ENCODE data around the gene MCF2L2.
"Not testable (repeated sequence)": the region's sequence is repeated elsewhere in the genome, so short reads cannot be mapped to it uniquely, and the experiment has no call there.

Gene MCF2L2

GRCh38 chr3:183208260-183208659, 220.2 kb downstream of the MCF2L2 start:
- peak in 1 of 2 donors; percentile 20 for DNase-seq (ENCODE audit: low read depth in 2 of 2)

GRCh38 chr3:183203670-183204069, 224.7 kb downstream of the MCF2L2 start:
- DNase-seq (ENCODE audit: low read depth in 2 of 2), result no peak

- no peak for DNase-seq (ENCODE audit: low read depth in 2 of 2)
These were observed 226.3 kb downstream of the MCF2L2 start for GRCh38 chr3:183202004-183202722.

GRCh38 chr3:183198939-183199338, 229.5 kb downstream of the MCF2L2 start:
- DNase-seq (ENCODE audit: low read depth in 2 of 2), result no peak

GRCh38 chr3:183197734-183198133, 230.7 kb downstream of the MCF2L2 start:
- DNase-seq (ENCODE audit: low read depth in 2 of 2), result no peak

GRCh38 chr3:183195266-183195665, 233.2 kb downstream of the MCF2L2 start:
- no peak for DNase-seq (ENCODE audit: low read depth in 2 of 2)

GRCh38 chr3:183193762-183194689, 234.4 kb downstream of the MCF2L2 start:
- DNase-seq (ENCODE audit: low read depth in 2 of 2), result no peak

GRCh38 chr3:183192650-183193300, 235.6 kb downstream of the MCF2L2 start:
- DNase-seq (ENCODE audit: low read depth in 2 of 2), result no peak

- no peak for DNase-seq (ENCODE audit: low read depth in 2 of 2)
These were observed 238.8 kb downstream of the MCF2L2 start for GRCh38 chr3:183189641-183190040.

- DNase-seq (ENCODE audit: low read depth in 2 of 2), result no peak
These were observed 239.4 kb downstream of the MCF2L2 start for GRCh38 chr3:183188895-183189462.

- DNase-seq (ENCODE audit: low read depth in 2 of 2), result no peak
These were observed 242.7 kb downstream of the MCF2L2 start for GRCh38 chr3:183185696-183186095.

- no peak for DNase-seq (ENCODE audit: low read depth in 2 of 2)
These were observed 245.4 kb downstream of the MCF2L2 start for GRCh38 chr3:183182732-183183610.

- no peak for DNase-seq (ENCODE audit: low read depth in 2 of 2)
These were observed 246.3 kb downstream of the MCF2L2 start for GRCh38 chr3:183182073-183182472.

GRCh38 chr3:183181606-183182005, 246.8 kb downstream of the MCF2L2 start:
- DNase-seq (ENCODE audit: low read depth in 2 of 2), result no peak

- no peak for DNase-seq (ENCODE audit: low read depth in 2 of 2)
These were observed 247.6 kb downstream of the MCF2L2 start for GRCh38 chr3:183180784-183181295.

GRCh38 chr3:183180110-183180783, 248.2 kb downstream of the MCF2L2 start:
- no peak for DNase-seq (ENCODE audit: low read depth in 2 of 2)

GRCh38 chr3:183179550-183179908, 248.9 kb downstream of the MCF2L2 start:
- not testable (repeated sequence) for DNase-seq (ENCODE audit: low read depth in 2 of 2)

- no peak for DNase-seq (ENCODE audit: low read depth in 2 of 2)
These were observed 249.4 kb downstream of the MCF2L2 start for GRCh38 chr3:183178833-183179549.

GRCh38 chr3:183178512-183178832, 249.9 kb downstream of the MCF2L2 start:
- no peak for DNase-seq (ENCODE audit: low read depth in 2 of 2)
